HT-29 (cell line): ENCODE measurements around the gene IFITM1. TPM values are rescaled to one million over a fixed set of nuclear protein-coding genes. Genes with fewer than 3 reads are reported as not detected.

Experiments
- small RNA-seq: library from RNA; depleted of rRNA; stranded (forward); fragments of <200 nt; gene quantifications from one replicate; pipeline ENCODE3, GENCODE V24; 2014
- total RNA-seq: library from RNA; depleted of rRNA; stranded (reverse); fragments of >200 nt; shearing (Covaris generic); gene quantifications from 2 replicates; pipeline ENCODE4 v1.2.3, GENCODE V29; 2014; rRNA removed

Gene IFITM1
- total RNA-seq, 1 experiment from 2014 or later, result 6.8 TPM

Small RNA genes lying within 50 kb of the gene (small RNA-seq; reads per million reads assigned to genes)
- gene AC136475.6, result not detected

Other genes starting within 250 kb of the IFITM1 start
- gene SCGB1C1, start 121.0 kb upstream of the IFITM1 start, total RNA-seq, result not detected in 2 replicates
- 45.6 and 47.9 TPM in 2 replicates for gene BET1L, start 106.6 kb upstream of the IFITM1 start, total RNA-seq
- 253 and 283 TPM in 2 replicates for gene RIC8A, start 106.3 kb upstream of the IFITM1 start, total RNA-seq
- 8.6 and 11.5 TPM in 2 replicates for gene SIRT3, start 77.7 kb upstream of the IFITM1 start, total RNA-seq
- 235 TPM in 2 replicates for gene PSMD13, start 77.1 kb upstream of the IFITM1 start, total RNA-seq
- gene NLRP6, start 35.6 kb upstream of the IFITM1 start, total RNA-seq, result not detected in 2 replicates
- 175 and 194 TPM in 2 replicates for gene PGGHG, start 24.9 kb upstream of the IFITM1 start, total RNA-seq
- gene IFITM5, start 14.5 kb upstream of the IFITM1 start, total RNA-seq, result not detected in 2 replicates
- gene IFITM2, start 6.2 kb upstream of the IFITM1 start, total RNA-seq, result 31.2 and 32.3 TPM in 2 replicates
- 10.6 and 30.1 TPM in 2 replicates for gene IFITM3, start 6.8 kb downstream of the IFITM1 start, total RNA-seq
- gene B4GALNT4, start 55.5 kb downstream of the IFITM1 start, total RNA-seq, result not detected in 2 replicates
- 284 and 306 TPM in 2 replicates for gene PKP3, start 80.2 kb downstream of the IFITM1 start, total RNA-seq
- 295 and 312 TPM in 2 replicates for gene SIGIRR, start 101.0 kb downstream of the IFITM1 start, total RNA-seq
- 63.7 and 94.0 TPM in 2 replicates for gene ANO9, start 128.0 kb downstream of the IFITM1 start, total RNA-seq
- 56.6 and 63.4 TPM in 2 replicates for gene PTDSS2, start 136.2 kb downstream of the IFITM1 start, total RNA-seq
- gene RNH1, start 193.2 kb downstream of the IFITM1 start, total RNA-seq, result 470 and 513 TPM in 2 replicates
- gene HRAS, start 221.5 kb downstream of the IFITM1 start, total RNA-seq, result 217 and 259 TPM in 2 replicates
- 8.1 and 10.0 TPM in 2 replicates for gene LRRC56, start 223.5 kb downstream of the IFITM1 start, total RNA-seq
- gene LMNTD2, start 246.7 kb downstream of the IFITM1 start, total RNA-seq, result 5.3 and 6.9 TPM in 2 replicates
- gene RASSF7, start 246.9 kb downstream of the IFITM1 start, total RNA-seq, result 515 and 552 TPM in 2 replicates